ENCODE data around the gene ARID3A.
"Not testable (repeated sequence)": the region's sequence is repeated elsewhere in the genome, so short reads cannot be mapped to it uniquely, and the experiment has no call there.

The ARID3A gene

GRCh38 chr19:925526-926322, at the start of gene ARID3A:
Gene ARID3A, plus strand, starts transcription at chr19:926035. Its CDS starts 3,494 bp downstream, at chr19:929529.
- DNase-seq = peak; percentile 96

GRCh38 chr19:876089-876488, 49.7 kb upstream of the ARID3A start:
- DNase-seq = no peak

GRCh38 chr19:876780-877314, 49.0 kb upstream of the ARID3A start:
- DNase-seq = no peak

GRCh38 chr19:877992-878660, 47.7 kb upstream of the ARID3A start:
- DNase-seq = not testable (repeated sequence)

GRCh38 chr19:878751-879561, 46.9 kb upstream of the ARID3A start:
- DNase-seq = not testable (repeated sequence)

GRCh38 chr19:879711-880438, 46.0 kb upstream of the ARID3A start:
- no peak for DNase-seq

GRCh38 chr19:881385-882071, 44.3 kb upstream of the ARID3A start:
- no peak for DNase-seq

GRCh38 chr19:882871-883497, 42.9 kb upstream of the ARID3A start:
- DNase-seq = no peak

- no peak for DNase-seq
Observed at GRCh38 chr19:883661-884211, 42.1 kb upstream of the ARID3A start.

GRCh38 chr19:884420-885211, 41.2 kb upstream of the ARID3A start:
- no peak for DNase-seq

- DNase-seq = no peak
Observed at GRCh38 chr19:885536-886224, 40.2 kb upstream of the ARID3A start.

- DNase-seq = no peak
Observed at GRCh38 chr19:887072-887471, 38.8 kb upstream of the ARID3A start.

GRCh38 chr19:887599-887998, 38.2 kb upstream of the ARID3A start:
- no peak for DNase-seq

GRCh38 chr19:888581-889385, 37.1 kb upstream of the ARID3A start:
- DNase-seq = no peak

GRCh38 chr19:889662-890295, 36.1 kb upstream of the ARID3A start:
- no peak for DNase-seq

- no peak for DNase-seq
Observed at GRCh38 chr19:890831-891230, 35.0 kb upstream of the ARID3A start.

GRCh38 chr19:891421-892200, 34.2 kb upstream of the ARID3A start:
- not testable (repeated sequence) for DNase-seq

Data from eye (tissue), 1 donor.